Frontal cortex (tissue), 4 donors: ENCODE measurements around the gene SEMA3A. TPM values are rescaled to one million over a fixed set of nuclear protein-coding genes. Genes with fewer than 3 reads are reported as not detected.

Experiments
- DNase-seq, 2 donors: peaks; one replicate each; pipeline ENCODE4 v3.0.0; 2012; ENCODE audit warnings: low spot score in 2 of 2
- FAIRE-seq: peaks from 2 replicates; lab custom pipeline; 2012; peaks lifted over from hg19 to GRCh38; lab: Jason Lieb, UNC
- total RNA-seq: library from RNA; depleted of rRNA; stranded (reverse); fragments of >200 nt; gene quantifications from one replicate; pipeline ENCODE4 v1.2.3, GENCODE V29; 2014
- donor health status: control.
- donor health status: control.
- donor health status: control.

Gene SEMA3A
- total RNA-seq, 1 donor from 2014 or later: 33.0 TPM

DNA sequence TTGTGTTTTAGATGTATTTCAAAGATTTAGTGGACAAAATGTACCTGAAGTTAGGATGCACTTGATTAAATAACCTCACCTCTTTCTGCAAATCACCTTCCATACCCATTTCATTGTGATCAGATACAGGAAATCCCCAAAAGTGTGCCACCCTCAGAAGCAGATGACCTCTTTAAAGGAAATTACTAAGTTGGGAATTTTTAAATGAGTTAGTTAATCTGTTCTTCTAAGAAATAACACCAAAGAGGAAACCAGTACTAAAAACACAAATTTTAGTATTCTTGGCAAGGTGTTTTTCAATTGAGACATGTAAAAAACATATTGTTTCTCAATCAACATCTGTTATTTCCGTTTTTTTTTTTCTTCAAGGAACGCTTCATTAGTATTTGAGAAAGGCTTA, 4.6 kb upstream of the SEMA3A start:
- DNase-seq (no peak), FAIRE-seq (no peak)

DNA sequence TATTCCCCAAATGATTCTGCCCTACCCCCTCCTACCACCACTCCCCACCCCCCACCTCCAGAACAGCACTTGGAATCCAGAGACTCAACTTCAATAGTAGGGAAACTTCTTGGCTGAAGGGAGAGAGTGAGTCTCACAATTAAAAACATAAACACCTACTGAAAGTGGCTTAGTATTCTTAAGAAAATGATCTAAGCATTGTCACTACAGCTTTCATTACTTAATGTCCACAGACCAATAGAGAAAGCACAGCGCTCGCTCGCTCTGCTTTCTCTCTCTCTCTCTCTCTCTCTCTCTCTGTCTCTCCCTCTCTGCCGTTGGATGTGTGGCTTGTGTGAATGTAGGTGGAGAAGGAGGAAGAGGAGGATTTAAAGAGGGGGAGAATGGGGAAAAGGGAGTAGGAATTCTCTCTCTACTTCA, 1.5 kb upstream of the SEMA3A start:
- no peak for DNase-seq

DNA sequence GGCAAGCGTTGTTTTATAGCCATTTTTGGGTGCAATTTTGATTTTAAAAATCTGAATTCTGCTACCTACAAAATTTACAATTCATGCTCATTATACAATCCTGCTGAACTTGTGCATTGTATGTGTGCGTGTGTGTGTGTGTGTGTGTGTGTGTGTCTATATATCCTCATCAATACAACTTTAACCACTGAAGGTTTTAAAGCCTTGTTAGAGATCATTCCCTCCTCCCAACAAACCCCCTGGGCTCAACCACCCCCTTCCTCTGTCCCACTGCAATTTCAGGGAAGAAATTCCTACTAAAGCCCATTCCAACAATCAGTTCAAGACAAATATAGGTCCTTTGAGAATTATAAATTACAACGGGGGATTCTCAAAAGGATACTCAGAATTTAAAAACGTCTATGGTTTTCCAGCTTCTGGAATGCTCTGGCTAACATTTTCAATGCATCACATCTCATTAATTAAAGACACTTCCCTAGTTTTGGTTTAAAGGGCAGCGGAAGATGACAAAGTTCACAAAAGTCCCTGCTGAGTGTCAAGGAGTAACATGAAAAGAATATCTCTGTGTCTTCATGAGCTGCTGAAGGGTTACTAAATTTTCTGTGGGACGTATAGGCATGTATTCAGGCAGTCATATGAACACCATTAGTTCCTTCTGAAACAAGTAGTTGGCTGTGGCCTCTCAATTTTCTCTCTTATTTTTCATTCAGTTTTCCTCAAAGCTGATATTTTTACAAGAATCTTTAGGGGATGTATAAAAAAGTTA, 889 bp upstream of the SEMA3A start:
- no peak for FAIRE-seq

More for the DNA sequence above, 1.5 kb upstream of the SEMA3A start:
- no peak for FAIRE-seq

DNA sequence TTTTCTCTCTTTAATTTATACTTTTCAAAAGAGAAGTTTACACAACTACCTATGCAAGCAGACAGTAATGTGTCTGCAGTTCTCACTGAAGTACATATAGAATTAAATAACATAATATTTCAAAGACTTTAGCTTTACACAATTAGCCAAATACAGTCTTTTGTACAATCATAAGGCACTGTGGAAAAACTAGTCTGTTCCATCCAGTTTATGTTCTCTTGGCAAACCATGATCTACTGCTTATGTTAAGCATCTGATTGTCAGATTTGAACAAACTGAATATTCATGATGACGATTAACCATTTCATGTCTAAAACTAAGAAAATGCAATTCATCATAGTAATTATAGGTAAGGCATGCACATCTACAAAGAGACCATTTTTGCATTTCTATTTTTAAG, 842 bp downstream of the SEMA3A start:
- FAIRE-seq: no peak
- no peak for DNase-seq

More for the DNA sequence above, 889 bp upstream of the SEMA3A start:
- no peak for DNase-seq

DNA sequence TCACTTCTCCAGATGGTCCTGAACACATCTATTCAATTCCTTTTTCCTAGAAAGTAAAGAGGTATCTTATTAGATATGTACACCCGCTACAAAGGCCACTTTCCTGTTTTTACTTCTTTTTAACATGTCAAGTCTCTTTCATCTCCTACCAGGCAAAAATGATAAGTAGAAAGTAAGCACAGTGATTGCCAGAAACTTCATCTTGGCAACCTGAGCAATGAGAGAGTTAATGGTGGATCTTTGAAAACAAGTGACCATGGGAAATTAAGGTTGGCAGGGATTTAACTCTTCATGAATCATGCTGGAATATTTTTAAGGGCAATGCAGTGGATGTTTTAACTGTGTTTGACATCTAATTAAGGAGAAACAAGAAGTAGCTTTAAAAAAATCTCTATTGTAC, 2.7 kb downstream of the SEMA3A start:
- DNase-seq: no peak
- no peak for FAIRE-seq

DNA sequence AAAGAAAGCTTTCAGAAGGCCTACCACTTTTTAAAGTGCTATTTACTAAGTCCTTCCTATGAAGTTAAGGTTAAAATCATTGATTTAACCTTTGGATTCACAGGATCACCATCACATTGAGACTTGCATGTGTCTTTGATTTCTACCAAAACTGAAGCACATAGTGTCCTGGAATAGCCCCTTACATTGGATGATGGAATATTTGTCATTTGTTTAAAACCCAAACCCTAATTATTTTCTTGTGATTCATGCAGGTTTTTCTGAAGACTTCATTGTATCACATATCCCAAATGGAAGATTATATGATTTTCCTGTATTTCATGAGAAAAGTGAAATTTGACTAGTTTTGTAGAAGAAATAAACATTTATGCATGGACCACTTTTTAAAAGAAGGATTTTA, 3.3 kb downstream of the SEMA3A start:
- DNase-seq (no peak), FAIRE-seq (no peak)

DNA sequence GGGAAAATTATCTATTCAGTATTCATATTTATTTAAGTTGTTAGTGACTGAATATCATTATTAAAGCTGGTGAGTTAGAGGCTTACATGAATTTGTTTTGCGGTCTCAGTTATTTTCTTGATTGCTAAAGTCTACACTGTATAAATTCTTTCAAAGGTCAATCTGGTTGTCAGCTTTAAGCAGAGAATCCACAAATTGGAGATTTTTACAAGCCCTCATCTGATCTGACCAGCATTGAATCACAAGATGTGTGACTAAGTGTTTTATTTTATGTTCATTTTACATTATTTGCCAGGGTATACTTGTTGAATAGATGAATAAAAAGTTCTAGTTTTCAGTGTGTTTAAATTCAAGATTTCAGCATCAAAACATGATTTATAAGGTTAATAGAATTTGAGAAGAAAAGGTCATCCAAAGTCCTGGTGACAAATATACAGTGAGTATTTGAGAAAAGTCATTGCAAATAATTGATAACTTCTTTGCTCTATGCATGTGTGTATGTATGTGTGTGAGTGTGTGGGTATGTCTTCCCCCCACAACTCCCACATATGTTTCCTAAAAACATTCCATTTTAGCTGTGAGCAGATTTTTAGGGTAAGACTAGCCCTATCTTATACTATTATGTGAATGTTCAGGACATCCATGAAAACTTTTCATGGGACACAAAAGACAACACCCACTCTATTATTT, 4.4 kb downstream of the SEMA3A start:
- FAIRE-seq (no peak), DNase-seq (no peak)

DNA sequence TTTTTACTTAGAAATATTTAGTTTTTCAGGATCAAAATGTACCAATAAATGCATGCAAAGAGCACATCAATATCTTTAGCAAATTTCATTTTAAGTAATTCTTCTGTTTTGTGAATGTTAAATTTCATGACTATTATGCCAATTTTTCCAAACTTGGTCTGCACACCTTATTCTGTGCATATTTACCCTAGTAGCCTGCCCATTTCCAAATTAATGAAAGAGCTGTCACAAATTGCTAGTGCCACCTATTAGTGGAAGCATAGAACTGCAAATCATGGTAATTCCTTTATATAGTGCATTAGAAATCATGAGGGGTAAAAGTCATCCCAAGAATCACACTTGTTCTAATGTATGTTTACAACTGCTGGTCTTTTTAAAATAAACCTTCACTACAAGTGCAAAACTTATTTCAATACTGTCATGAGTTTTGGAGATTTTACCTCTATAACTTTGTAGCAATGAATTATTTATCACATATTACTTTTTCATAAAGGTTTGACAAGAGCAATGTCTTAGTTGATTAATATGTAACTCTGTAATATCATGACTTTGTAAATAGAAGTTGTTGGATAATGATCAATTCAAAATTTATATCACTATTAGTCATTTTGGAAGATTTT, 5.7 kb downstream of the SEMA3A start:
- FAIRE-seq: peak; percentile 54
- no peak for DNase-seq

DNA sequence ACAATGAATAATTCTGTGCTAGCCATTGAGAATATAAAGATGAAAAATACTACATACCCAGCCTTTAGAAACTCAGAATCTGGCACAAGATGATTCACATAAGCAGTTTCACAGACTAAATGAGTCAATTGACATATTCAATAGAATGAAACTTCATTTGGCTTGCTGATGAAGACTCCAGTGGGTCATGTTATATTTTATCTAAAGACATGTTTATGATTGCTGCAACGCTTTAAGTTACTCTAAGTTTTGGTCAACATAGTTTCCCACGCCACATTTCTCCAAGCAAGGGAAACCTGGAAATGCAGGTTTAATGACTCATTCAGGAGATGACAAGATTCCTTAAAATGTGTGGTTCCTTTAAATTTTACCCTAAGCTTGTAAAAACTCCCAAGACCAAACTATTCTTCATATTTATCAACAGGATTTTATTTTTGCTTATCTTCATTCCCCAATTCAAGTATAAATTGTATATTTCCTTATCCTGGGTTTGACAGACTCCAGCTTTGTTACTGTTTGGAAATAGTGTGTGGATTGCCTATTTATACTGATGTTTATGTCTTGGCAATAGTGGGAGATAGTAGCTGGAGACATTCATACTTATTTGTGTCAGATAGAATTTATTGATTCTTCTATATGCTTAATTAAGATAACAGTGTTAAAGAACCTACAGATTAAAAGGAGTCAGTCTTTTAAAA, 6.6 kb downstream of the SEMA3A start:
- FAIRE-seq (no peak), DNase-seq (no peak)

DNA sequence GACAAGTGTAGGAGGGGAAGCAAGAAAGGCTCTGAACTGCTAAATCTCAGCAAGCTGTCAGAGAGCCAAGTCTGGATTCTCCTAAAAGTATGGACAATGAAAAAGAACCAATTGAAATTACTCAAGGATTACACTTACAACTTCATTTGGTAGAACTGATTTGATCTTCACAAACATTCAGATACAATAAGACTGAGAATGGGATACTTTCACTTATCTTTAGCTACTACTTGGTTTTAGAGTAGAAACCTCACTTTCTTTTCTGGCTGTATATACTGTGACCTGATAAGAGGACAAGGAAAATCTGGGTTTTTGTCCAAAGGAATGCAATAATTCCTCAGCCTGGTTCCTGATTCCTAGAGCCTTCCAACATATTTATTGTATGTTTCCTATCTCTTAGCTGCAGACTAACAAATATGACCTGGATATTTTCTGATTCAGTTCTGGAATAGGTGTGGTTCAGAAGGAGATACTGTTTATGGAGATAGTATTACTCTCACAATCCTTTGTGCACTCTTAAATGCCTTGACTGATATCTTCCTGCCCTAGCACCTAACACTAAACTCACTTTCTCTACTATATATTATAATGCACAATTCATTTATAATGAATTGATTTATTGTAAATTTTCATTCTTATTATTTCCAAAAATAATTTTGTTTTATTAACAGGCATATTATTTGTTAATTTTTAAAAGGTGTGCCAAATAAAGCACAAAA, 7.3 kb downstream of the SEMA3A start:
- no peak for FAIRE-seq
- no peak for DNase-seq

DNA sequence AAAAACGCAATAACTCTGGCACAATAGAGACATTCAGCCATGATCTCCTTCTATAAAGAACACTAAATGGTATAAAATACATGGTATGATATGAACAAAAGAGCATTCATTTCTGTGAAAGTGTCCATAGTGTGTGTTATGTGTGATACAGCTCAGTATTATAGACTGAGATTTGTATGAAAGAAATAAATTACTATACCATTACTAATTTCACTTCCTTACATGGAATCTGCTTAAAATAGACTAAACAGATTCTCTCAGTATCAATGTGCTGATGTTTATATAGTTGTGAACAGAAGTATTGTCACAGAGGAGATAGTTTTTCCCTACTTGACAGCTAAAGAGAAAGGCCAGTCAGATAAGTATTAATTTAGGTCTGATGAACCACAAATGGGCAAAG, 10.8 kb downstream of the SEMA3A start:
- DNase-seq: no peak

DNA sequence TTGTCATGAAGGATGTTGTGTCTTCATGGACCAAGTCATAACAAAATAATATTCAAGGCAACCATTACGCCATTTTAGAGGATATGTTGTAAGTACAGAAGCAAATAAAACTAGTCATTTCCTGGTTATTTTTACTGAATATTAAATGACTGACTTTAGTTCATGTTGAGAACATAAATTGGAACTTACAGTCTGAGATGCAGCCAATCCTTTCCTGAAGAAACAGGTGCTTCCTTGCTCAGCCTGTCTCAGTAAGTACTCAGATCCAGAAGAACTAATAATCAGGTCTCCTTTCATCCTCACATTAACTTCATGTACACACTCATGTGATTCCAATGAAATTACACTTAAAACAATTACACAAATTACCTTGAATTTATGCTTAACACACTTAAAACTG, 12.3 kb downstream of the SEMA3A start:
- DNase-seq (no peak), FAIRE-seq (no peak)

More for the DNA sequence above, 10.8 kb downstream of the SEMA3A start:
- FAIRE-seq: no peak

DNA sequence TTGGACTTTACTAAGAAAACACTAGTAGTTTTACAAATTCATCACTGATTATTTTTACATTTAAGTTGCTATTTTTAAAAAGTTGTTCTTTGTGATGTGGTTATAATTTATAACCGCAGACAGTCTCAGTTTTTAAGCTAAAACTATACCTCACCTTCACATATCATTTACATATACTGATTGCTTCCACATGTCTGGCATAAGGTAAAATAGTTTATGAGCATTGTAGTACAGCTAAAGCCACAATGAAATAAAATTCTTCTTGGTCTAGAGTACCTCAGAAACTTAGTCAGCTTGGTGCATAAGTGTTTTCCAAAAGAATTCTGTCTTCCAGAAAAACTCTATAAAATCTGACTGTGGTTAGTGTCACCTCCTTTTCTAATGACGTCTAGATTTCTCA, 13.0 kb downstream of the SEMA3A start:
- no peak for DNase-seq
- FAIRE-seq: no peak

DNA sequence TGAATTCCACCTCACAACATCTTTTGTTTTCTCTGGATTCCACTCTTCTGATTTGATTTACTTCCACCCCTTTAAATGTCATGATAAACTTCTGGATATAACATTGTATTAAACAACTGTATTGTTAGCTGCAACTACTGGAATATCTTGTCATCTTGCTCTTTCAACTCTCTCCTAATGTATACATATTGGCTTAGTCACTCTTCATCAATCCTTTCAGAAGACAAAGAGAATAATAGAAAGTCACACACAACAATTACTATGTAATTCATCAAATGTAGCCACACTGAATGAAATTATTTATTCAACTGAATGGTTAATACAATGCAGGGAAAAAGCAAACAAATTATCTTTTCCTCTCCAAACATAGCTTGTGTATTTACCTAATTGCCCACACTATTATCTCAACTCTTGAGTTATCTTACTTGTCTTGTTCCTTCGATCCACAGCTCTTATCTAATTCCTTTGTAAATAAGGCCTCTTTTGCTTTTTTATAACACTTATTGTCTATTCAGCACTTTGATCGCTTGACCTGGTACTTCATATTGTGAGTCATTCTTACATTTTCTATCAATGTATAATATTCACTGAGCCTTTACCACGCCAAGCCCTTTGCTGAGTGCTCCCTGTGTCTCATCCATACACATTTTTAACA, 16.7 kb downstream of the SEMA3A start:
- DNase-seq: no peak
- no peak for FAIRE-seq

DNA sequence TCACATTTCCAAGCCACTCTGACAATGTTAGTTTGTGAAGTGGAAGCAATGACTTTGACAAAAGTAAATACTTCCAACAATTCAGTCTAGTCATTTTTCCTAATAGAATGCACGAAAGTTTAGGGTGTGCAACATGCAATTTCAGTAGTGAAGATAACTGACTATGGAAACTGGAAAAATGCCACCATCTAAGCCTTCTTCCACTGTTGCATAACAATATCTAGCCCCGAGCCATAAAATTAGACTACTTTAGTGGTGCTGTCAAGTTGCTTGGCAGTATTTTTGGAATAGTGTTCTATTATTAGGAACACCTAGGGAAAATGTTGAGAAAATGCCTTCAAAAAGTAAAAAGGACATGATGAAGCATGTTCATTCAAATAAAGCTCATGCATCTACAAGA, 17.9 kb downstream of the SEMA3A start:
- FAIRE-seq (no peak), DNase-seq (no peak)

DNA sequence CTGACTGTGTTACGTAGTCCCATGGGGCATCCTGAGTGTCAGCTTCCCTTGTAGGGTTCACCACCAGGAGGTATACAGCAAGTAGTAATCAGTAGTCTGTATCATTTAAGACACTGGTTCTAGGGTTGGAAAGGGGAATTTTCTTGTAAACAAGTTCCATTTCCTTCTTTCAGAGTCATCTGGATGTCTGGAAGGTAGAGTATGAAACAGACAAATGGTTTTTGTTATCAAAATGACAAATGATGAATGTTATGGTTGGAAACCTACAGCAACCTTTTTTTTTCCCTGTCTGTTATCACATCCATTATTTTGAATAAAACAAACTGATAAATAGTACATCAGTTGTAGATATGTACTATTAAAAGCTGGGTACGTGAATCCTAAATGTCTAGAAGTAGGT, 19.1 kb downstream of the SEMA3A start:
- DNase-seq: no peak

DNA sequence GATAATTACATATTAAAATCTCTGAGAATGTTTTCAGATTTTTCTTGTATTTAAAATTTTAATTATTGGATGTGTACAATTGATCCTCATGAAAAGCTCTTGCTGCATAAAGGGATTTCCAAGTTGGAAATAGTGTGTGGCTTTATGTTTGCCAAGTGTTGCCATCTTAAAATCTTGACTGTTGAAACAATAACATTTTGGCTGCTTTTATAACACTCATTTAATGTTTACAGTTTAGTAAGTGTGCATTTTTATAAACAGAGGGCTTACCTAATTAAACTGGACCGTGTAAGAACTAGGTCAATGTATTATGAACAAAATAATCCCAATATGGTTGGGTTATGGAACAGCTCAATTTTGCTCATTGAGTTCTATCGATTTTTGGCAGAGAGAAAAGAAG, 23.9 kb downstream of the SEMA3A start:
- FAIRE-seq: no peak
- DNase-seq: no peak

More for the DNA sequence above, 19.1 kb downstream of the SEMA3A start:
- FAIRE-seq: no peak

DNA sequence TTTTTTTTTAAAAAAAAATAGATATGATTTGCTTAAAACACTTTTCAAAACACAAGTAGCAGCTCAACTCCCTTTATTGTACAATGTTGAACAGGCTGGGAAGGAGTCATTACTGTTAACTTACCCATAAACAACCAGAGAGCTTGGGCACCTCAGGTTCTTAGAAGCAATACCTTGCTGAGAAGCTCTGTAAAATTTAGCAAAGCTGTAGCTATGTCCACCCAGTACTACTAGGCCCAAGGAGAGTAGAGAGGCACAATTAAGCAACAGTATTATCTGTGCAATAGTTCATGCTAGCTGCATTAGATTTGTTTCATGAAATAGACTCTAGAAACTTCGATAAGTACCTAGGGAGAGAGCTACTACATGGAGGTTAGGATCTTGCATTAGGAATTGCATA, 32.0 kb downstream of the SEMA3A start:
- no peak for FAIRE-seq

DNA sequence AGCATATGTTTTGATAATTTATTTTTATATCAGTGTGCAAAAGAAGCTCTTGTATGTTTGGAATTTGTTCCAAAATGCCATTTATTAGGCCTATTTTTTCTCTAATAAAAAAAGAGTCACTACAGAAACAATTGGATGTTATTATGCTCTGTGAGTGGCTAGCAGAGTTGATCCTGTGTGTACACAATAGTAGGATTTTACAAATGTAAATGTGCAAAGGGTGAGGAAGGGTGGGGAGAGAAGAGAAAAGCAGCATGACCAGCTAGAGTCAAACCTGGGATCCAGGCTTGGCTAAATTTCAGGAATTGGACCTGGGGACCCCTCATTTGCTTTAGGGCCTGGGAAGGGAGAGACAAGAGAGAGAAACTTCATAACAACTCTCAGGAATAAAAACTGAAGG, 32.5 kb downstream of the SEMA3A start:
- no peak for FAIRE-seq

More for the DNA sequence above, 32.0 kb downstream of the SEMA3A start:
- DNase-seq: no peak

More for the DNA sequence above, 32.5 kb downstream of the SEMA3A start:
- DNase-seq: no peak
